Psoas muscle (tissue), 8 donors: ENCODE measurements around the gene MMAB. TPM values are rescaled to one million over a fixed set of nuclear protein-coding genes. Genes with fewer than 3 reads are reported as not detected.

ENCODE experiments used
- ATAC-seq, 4 donors: fragments of 200-7000 bp; cut with Tn5 transposase; one replicate each; pipeline ENCODE4 v1.9.1; 2020; ENCODE audit warnings: moderate library complexity in 3 of 4, mild to moderate bottlenecking in 2 of 4
- DNase-seq, 2 donors: peaks; one replicate each; pipeline ENCODE4 v3.0.0-alpha.2; 2020
- H3K27ac ChIP-seq: fragments of 200-600 bp; one replicate; pipeline ENCODE4 v1.8.0; 2022
- H3K27me3 ChIP-seq, 3 donors: fragments of 200-600 bp in 1 of 3; one replicate each; pipeline versions ENCODE4 v1.6.1 to v1.8.0; 2013 to 2022; ENCODE audit warnings: low read length in 2 of 3, mild to moderate bottlenecking in 2 of 3, moderate library complexity in 1 of 3; ENCODE audit not compliant: insufficient read depth in 3 of 3
- H3K36me3 ChIP-seq, 2 donors: fragments of 200-600 bp in 1 of 2; one replicate each; pipeline versions ENCODE4 v1.6.1 to v1.8.0; 2013 to 2022; ENCODE audit warnings: low read depth in 1 of 2, mild to moderate bottlenecking in 1 of 2, moderate library complexity in 1 of 2; ENCODE audit not compliant: insufficient read depth in 1 of 2
- H3K4me1 ChIP-seq: fragments of 200-600 bp; one replicate; pipeline ENCODE4 v1.8.0; 2022
- H3K4me3 ChIP-seq: fragments of 200-600 bp; one replicate; pipeline ENCODE4 v1.8.0; 2022; ENCODE audit warnings: mild to moderate bottlenecking
- H3K9me3 ChIP-seq: fragments of 200-600 bp; one replicate; pipeline ENCODE4 v1.8.0; 2022
- WGBS, 3 donors: extraction: QIAGEN DNeasy Blood & Tissue Kit; methylation state at CpG; one replicate each; pipeline versions ENCODE4 v1.1.6 to v1.1.7; 2013; 5-methylcytosine and 5-hydroxymethylcytosine counted together
- intact Hi-C, 2 donors: fragments of 100-400 bp; cut with DNase I; formaldehyde crosslinking; loops; one replicate each; pipeline versions ENCODE4 v1.11.0 to v1.14.2; 2022
- polyA plus RNA-seq, 3 donors: library from polyadenylated mRNA; stranded (reverse); fragments of 200-250 nt; gene quantifications; one replicate each; pipeline ENCODE4 v1.2.3, GENCODE V29; 2013
- total RNA-seq, 4 donors: library from RNA; stranded (reverse); fragmentation: NEBNext Ultra II Directional in 2 of 4; extraction: Animal tissue kit (Norgen Biotek cat#: 25700) in 2 of 4; gene quantifications; one replicate each; pipeline versions ENCODE4 v1.2.1 to v1.2.4, GENCODE V29; 2021 to 2023
- TF ChIP-seq, protein P1 (sequence below): fragments of 200-600 bp; IDR thresholded peaks from one replicate; pipeline ENCODE4 v1.8.0; 2022; ENCODE audit warnings: antibody characterized with exemption
- donor health status: healthy with polysubstance abuse.
- donor health status: DM: no; HTN: no; CAD: no; lungs with moderate emphysema.
- donor health status: Bipolar disorder and iron deficiency.
- donor health status: healthy.
- donor health status: DM: yes; HTN: yes; CAD: no.
- donor health status: DM: no; HTN: no; CAD: no.
- donor health status: DM: no; HTN: no; CAD: no.
- donor health status: DM: yes; HTN: yes; CAD: no.

MMAB gene
- total and polyA plus RNA-seq, 7 donors = 17.3 to 43.3 (median 34.1) TPM

DNA sequence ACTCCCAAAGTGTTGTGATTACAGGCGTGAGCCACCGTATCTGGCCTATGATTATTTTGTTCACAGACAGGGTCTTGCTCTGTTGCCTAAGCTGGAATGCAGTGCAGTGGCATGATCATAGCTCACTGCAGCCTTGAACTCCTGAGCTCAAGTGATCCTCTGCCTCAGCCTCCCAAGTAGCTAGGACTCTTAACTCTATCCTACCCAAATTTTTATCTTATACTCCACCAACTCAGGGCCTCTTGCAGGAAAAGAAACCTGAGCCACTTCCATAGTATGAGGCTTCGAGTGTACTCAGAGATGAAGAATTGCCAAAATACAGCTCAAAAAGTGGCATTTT lies 828 bp downstream of the MMAB start:
- Histone ChIP-seq H3K27ac (peak overlapping the region; percentile 92), H3K27me3 (no peaks in the 10 kb centered on the region), H3K9me3 (no peaks in the 10 kb centered on the region), H3K4me3 (peak overlapping the region; percentile 83), H3K4me1 (peaks cover 17% of the 10 kb centered on the region), H3K36me3 (peaks cover 0 to 74% of the 10 kb centered on the region in 2 donors)
- DNase-seq (no peak), ATAC-seq (no peak)
- intact Hi-C loops = no loop called here
- 66 to 73% (median 67%) methylated on average over 3 of the region's 3 CpGs for WGBS, 3 donors
- TF ChIP-seq, protein P1, sequence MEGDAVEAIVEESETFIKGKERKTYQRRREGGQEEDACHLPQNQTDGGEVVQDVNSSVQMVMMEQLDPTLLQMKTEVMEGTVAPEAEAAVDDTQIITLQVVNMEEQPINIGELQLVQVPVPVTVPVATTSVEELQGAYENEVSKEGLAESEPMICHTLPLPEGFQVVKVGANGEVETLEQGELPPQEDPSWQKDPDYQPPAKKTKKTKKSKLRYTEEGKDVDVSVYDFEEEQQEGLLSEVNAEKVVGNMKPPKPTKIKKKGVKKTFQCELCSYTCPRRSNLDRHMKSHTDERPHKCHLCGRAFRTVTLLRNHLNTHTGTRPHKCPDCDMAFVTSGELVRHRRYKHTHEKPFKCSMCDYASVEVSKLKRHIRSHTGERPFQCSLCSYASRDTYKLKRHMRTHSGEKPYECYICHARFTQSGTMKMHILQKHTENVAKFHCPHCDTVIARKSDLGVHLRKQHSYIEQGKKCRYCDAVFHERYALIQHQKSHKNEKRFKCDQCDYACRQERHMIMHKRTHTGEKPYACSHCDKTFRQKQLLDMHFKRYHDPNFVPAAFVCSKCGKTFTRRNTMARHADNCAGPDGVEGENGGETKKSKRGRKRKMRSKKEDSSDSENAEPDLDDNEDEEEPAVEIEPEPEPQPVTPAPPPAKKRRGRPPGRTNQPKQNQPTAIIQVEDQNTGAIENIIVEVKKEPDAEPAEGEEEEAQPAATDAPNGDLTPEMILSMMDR = no peak

DNA sequence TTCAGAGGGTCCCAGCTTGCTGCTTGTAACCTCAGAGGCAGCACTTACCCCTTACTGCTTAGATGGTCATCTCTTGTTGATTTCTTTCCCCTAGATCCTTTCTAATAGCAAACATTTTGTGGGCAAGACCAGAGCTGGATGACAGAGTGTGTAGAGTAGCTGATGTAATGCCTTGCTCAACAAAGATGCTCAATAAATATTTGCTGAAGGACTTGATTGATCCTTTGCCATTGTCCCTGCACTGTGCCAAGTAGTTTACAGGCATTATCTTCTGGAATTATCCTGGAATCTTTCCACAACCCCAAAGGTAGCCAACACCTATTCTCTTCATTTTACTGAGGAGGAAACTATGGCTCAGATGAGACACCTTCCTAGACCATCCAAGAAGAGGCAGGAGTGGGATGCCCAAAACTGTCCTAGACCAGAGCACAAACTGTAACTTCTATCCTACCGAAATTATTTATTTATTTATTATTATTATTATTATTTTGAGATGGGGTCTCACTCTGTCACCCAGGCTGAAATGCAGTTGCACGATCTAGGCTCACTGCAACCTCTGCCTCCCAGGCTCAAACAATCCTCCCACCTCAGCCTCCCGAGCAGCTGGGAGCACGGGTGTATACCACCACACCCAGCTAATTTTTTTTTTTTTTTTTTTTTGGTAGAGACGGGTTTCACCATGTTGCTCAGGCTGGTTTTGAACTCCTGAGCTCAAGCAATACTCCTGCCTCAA lies 1.4 kb downstream of the MMAB start:
- Histone ChIP-seq H3K4me1 (peaks cover 17% of the 10 kb centered on the region), H3K36me3 (peaks cover 0 to 74% of the 10 kb centered on the region in 2 donors), H3K27ac (no peak overlapping the region), H3K27me3 (no peaks in the 10 kb centered on the region), H3K9me3 (no peaks in the 10 kb centered on the region), H3K4me3 (peak overlapping the region; percentile 83)
- DNase-seq = no peak
- intact Hi-C loops = no loop called here
- TF ChIP-seq, protein P1 = no peak
- WGBS, 3 donors = 75 to 86% (median 78%) methylated on average over 5 of the region's 5 CpGs
- ATAC-seq = no peak

GRCh38 chr12:109568486-109568885 lies 4.8 kb downstream of the MMAB start:
- Histone ChIP-seq H3K27ac (no peak overlapping the region), H3K9me3 (no peaks in the 10 kb centered on the region), H3K36me3 (peaks cover 0 to 84% of the 10 kb centered on the region in 2 donors), H3K4me1 (peaks cover 7% of the 10 kb centered on the region), H3K27me3 (no peaks in the 10 kb centered on the region), H3K4me3 (no peak overlapping the region)
- TF ChIP-seq, protein P1 = no peak
- intact Hi-C loops = no loop called here
- no peak for ATAC-seq
- 86 to 89% (median 87%) methylated on average over 7 of the region's 7 CpGs for WGBS, 3 donors
- DNase-seq = no peak

- ATAC-seq (no peak), DNase-seq (no peak)
- H3K4me3 ChIP-seq = no peak overlapping the region
- peaks cover 0 to 89% of the 10 kb centered on the region in 2 donors for H3K36me3 ChIP-seq
- H3K4me1 ChIP-seq = peaks cover 7% of the 10 kb centered on the region
- intact Hi-C loops = no loop called here
- 73 to 94% (median 74%) methylated on average over 3 of the region's 3 CpGs for WGBS, 3 donors
- no peak overlapping the region for H3K27ac ChIP-seq
- no peaks in the 10 kb centered on the region for H3K9me3 ChIP-seq
- H3K27me3 ChIP-seq = no peaks in the 10 kb centered on the region
- TF ChIP-seq, protein P1 = no peak
Observed at GRCh38 chr12:109567967-109568366, 5.3 kb downstream of the MMAB start.

- Histone ChIP-seq H3K4me1 (peaks cover under 1% of the 10 kb centered on the region), H3K27me3 (no peaks in the 10 kb centered on the region), H3K4me3 (no peak overlapping the region), H3K27ac (no peak overlapping the region), H3K36me3 (peaks cover 0 to 96% of the 10 kb centered on the region in 2 donors), H3K9me3 (no peaks in the 10 kb centered on the region)
- intact Hi-C loops = no loop called here
- TF ChIP-seq, protein P1 = no peak
- WGBS, 3 donors = 87 to 91% (median 89%) methylated on average over 10 of the region's 10 CpGs
- ATAC-seq (no peak), DNase-seq (no peak)
Observed at GRCh38 chr12:109567296-109567695, 6.0 kb downstream of the MMAB start.
